ENCODE data around the gene ZSWIM6. TPM values are rescaled to one million over a fixed set of nuclear protein-coding genes. Genes with fewer than 3 reads are reported as not detected.

The ZSWIM6 gene
- total RNA-seq, 2 donors from 2014 or later: 4.6 to 5.6 TPM

GRCh38 chr5:61333954-61334867, 2.2 kb downstream of the ZSWIM6 start:
- H3K4me3 ChIP-seq: peak overlapping the region; percentile 72 to 93
- peak overlapping the region; percentile 80 to 90 for H3K27ac ChIP-seq
- peaks cover 0 to 28% of the 10 kb centered on the region in 2 donors for H3K4me1 ChIP-seq

GRCh38 chr5:61334868-61335615, 3.0 kb downstream of the ZSWIM6 start:
- H3K27ac ChIP-seq: no peak overlapping the region
- no peaks in the 10 kb centered on the region for H3K27me3 ChIP-seq
- peak overlapping the region in 1 of 2 donors; percentile 93 for H3K4me3 ChIP-seq
- H3K9me3 ChIP-seq: no peaks in the 10 kb centered on the region
- no peak for TF ChIP-seq CTCF (IDR thresholded peaks at IDR 0.05)
- peaks cover 0 to 24% of the 10 kb centered on the region in 2 donors for H3K4me1 ChIP-seq
- H3K36me3 ChIP-seq: no peaks in the 10 kb centered on the region
- no peak for DNase-seq (ENCODE audit: low spot score)

More at GRCh38 chr5:61333954-61334867, 2.2 kb downstream of the ZSWIM6 start:
- DNase-seq (ENCODE audit: low spot score): no peak
- no peaks in the 10 kb centered on the region for H3K9me3 ChIP-seq
- no peaks in the 10 kb centered on the region for H3K36me3 ChIP-seq
- TF ChIP-seq CTCF (IDR thresholded peaks at IDR 0.05): no peak
- no peaks in the 10 kb centered on the region for H3K27me3 ChIP-seq

- no peaks in the 10 kb centered on the region for H3K9me3 ChIP-seq
- no peaks in the 10 kb centered on the region for H3K36me3 ChIP-seq
- no peak for DNase-seq (ENCODE audit: low spot score)
- H3K27ac ChIP-seq: no peak overlapping the region
- no peak for TF ChIP-seq CTCF (IDR thresholded peaks at IDR 0.05)
- H3K27me3 ChIP-seq: no peaks in the 10 kb centered on the region
- peaks cover 0 to 29% of the 10 kb centered on the region in 2 donors for H3K4me1 ChIP-seq
- no peak overlapping the region for H3K4me3 ChIP-seq
Measured at GRCh38 chr5:61339764-61340163, 7.7 kb downstream of the ZSWIM6 start.

DNA sequence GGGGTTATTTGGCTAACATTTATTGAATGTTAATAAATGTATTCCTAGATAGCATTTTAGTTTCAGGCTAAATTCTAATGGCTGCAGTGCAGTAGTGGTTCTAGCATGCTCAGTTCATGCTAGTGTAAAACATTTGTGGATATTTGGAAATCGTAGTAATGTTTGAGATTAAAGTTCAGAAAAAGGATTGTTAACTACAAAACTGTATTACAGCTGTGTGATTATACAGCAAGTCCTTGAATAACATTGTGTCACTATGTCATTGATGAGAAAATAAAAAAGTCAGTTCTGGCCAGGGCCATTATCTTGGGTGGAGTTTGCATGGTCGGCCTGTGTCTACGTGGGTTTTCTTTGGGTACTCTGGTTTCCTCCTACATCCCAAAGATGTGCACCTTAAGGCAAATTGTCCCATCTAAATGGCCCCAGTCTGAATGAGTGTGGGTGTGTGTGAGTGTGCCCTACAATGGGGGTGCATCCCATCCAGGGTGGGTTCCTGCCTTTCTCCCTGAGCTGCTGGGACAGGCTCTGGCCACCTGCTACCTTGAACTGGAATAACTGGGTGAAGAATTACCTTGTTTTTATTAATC, 8.8 kb downstream of the ZSWIM6 start:
- Histone ChIP-seq H3K27me3 (no peaks in the 10 kb centered on the region), H3K4me1 (peaks cover 0 to 21% of the 10 kb centered on the region in 2 donors), H3K27ac (no peak overlapping the region)

More for the DNA sequence above, 8.8 kb downstream of the ZSWIM6 start:
- H3K36me3 ChIP-seq: no peaks in the 10 kb centered on the region
- no peak for TF ChIP-seq CTCF (IDR thresholded peaks at IDR 0.05)
- H3K4me3 ChIP-seq: no peak overlapping the region
- H3K9me3 ChIP-seq: no peaks in the 10 kb centered on the region
- DNase-seq (ENCODE audit: low spot score): no peak

Data from right atrium auricular region (tissue), 2 donors.